ENCODE results near the gene ST3GAL2. TPM values are rescaled to one million over a fixed set of nuclear protein-coding genes. Genes with fewer than 3 reads are reported as not detected.

The ST3GAL2 gene
- total RNA-seq, 4 donors from 2014 or later, result 7.1 to 16.5 (median 11.1) TPM

- Histone ChIP-seq H3K4me1 (peaks cover 3% of the 10 kb centered on the region), H3K27ac (no peak overlapping the region), H3K4me3 (no peak overlapping the region), H3K36me3 (peaks cover 46% of the 10 kb centered on the region), H3K9me3 (no peaks in the 10 kb centered on the region), H3K27me3 (no peaks in the 10 kb centered on the region)
- no peak for DNase-seq (ENCODE audit: low spot score in 2 of 2)
- WGBS, result 92% methylated on average over 13 of the region's 13 CpGs
- TF ChIP-seq, protein P1, sequence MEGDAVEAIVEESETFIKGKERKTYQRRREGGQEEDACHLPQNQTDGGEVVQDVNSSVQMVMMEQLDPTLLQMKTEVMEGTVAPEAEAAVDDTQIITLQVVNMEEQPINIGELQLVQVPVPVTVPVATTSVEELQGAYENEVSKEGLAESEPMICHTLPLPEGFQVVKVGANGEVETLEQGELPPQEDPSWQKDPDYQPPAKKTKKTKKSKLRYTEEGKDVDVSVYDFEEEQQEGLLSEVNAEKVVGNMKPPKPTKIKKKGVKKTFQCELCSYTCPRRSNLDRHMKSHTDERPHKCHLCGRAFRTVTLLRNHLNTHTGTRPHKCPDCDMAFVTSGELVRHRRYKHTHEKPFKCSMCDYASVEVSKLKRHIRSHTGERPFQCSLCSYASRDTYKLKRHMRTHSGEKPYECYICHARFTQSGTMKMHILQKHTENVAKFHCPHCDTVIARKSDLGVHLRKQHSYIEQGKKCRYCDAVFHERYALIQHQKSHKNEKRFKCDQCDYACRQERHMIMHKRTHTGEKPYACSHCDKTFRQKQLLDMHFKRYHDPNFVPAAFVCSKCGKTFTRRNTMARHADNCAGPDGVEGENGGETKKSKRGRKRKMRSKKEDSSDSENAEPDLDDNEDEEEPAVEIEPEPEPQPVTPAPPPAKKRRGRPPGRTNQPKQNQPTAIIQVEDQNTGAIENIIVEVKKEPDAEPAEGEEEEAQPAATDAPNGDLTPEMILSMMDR (IDR thresholded peaks at IDR 0.05), result no peak
- TF ChIP-seq POLR2A (IDR thresholded peaks at IDR 0.05), result no peak
- no peak for TF ChIP-seq POLR2AphosphoS5 (IDR thresholded peaks at IDR 0.05)
- no peak for TF ChIP-seq EP300 (IDR thresholded peaks at IDR 0.05)
Measured at GRCh38 chr16:70465999-70466804, 27.3 kb upstream of the ST3GAL2 start.

DNA sequence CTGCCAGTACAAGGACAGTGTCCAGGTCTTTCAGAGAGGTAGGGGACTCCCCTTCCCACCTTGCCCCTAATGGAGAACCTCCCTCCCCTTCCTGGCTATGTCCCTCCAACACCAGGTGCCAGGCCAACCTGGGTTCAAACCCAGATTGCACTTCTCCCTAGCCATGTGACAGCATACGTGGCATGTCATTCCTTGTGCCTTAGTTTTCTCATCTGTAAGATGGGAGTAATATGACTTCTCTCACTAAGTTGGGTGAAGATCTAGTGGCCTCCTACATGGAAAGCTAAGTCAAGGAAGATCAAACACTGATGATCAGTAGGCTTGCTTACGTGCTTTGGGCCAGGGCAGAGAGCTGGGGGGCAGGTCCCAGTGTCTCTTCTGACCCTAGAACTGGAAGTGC, 24.3 kb upstream of the ST3GAL2 start:
- no peak overlapping the region for H3K4me3 ChIP-seq
- H3K4me1 ChIP-seq, result peaks cover 5% of the 10 kb centered on the region
- 100% methylated on average over 2 of the region's 2 CpGs for WGBS
- H3K9me3 ChIP-seq, result no peaks in the 10 kb centered on the region
- TF ChIP-seq POLR2AphosphoS5 (IDR thresholded peaks at IDR 0.05) (no peak), POLR2A (IDR thresholded peaks at IDR 0.05) (no peak), EP300 (IDR thresholded peaks at IDR 0.05) (no peak)
- TF ChIP-seq, protein P1 (IDR thresholded peaks at IDR 0.05), result no peak
- no peaks in the 10 kb centered on the region for H3K27me3 ChIP-seq
- no peak overlapping the region for H3K27ac ChIP-seq
- peaks cover 37% of the 10 kb centered on the region for H3K36me3 ChIP-seq
- DNase-seq (ENCODE audit: low spot score in 2 of 2), result no peak

- H3K27ac ChIP-seq, result no peak overlapping the region
- WGBS, result 65% methylated on average over 4 of the region's 8 CpGs
- DNase-seq (ENCODE audit: low spot score in 2 of 2), result no peak
Measured at GRCh38 chr16:70460737-70461261, 21.9 kb upstream of the ST3GAL2 start.

GRCh38 chr16:70457446-70458166, 18.7 kb upstream of the ST3GAL2 start:
- no peak for TF ChIP-seq EP300 (IDR thresholded peaks at IDR 0.05)
- TF ChIP-seq, protein P1 (IDR thresholded peaks at IDR 0.05), result no peak
- TF ChIP-seq POLR2AphosphoS5 (IDR thresholded peaks at IDR 0.05), result no peak
- TF ChIP-seq POLR2A (IDR thresholded peaks at IDR 0.05), result no peak
- no peaks in the 10 kb centered on the region for H3K27me3 ChIP-seq
- no peak for DNase-seq (ENCODE audit: low spot score in 2 of 2)
- peaks cover 25% of the 10 kb centered on the region for H3K4me1 ChIP-seq
- no peaks in the 10 kb centered on the region for H3K9me3 ChIP-seq
- H3K4me3 ChIP-seq, result no peak overlapping the region
- WGBS, result 83% methylated on average over 5 of the region's 5 CpGs
- H3K27ac ChIP-seq, result no peak overlapping the region
- no peaks in the 10 kb centered on the region for H3K36me3 ChIP-seq

More at GRCh38 chr16:70460737-70461261, 21.9 kb upstream of the ST3GAL2 start:
- peaks cover 22% of the 10 kb centered on the region for H3K36me3 ChIP-seq
- no peaks in the 10 kb centered on the region for H3K27me3 ChIP-seq
- H3K4me1 ChIP-seq, result peaks cover 10% of the 10 kb centered on the region
- no peaks in the 10 kb centered on the region for H3K9me3 ChIP-seq
- no peak overlapping the region for H3K4me3 ChIP-seq
- no peak for TF ChIP-seq POLR2A (IDR thresholded peaks at IDR 0.05)
- TF ChIP-seq, protein P1 (IDR thresholded peaks at IDR 0.05), result no peak
- TF ChIP-seq EP300 (IDR thresholded peaks at IDR 0.05), result no peak
- no peak for TF ChIP-seq POLR2AphosphoS5 (IDR thresholded peaks at IDR 0.05)

- TF ChIP-seq, protein P1 (IDR thresholded peaks at IDR 0.05), result no peak
- TF ChIP-seq EP300 (IDR thresholded peaks at IDR 0.05) (no peak), POLR2A (IDR thresholded peaks at IDR 0.05) (no peak), POLR2AphosphoS5 (IDR thresholded peaks at IDR 0.05) (no peak)
- 84% methylated on average over 7 of the region's 7 CpGs for WGBS
- Histone ChIP-seq H3K4me3 (no peak overlapping the region), H3K27ac (no peak overlapping the region), H3K9me3 (no peaks in the 10 kb centered on the region), H3K4me1 (peaks cover 19% of the 10 kb centered on the region), H3K36me3 (no peaks in the 10 kb centered on the region), H3K27me3 (no peaks in the 10 kb centered on the region)
- no peak for DNase-seq (ENCODE audit: low spot score in 2 of 2)
Measured at GRCh38 chr16:70455910-70456309, 17.0 kb upstream of the ST3GAL2 start.

All from suprapubic skin (tissue), 4 donors.